SK-N-SH treated with all-trans-retinoic acid at 6 μM for 48 hours (cell line): Measurements from ENCODE around the gene LRP8.

ENCODE experiments used
- ATAC-seq: fragments of 200-7000 bp; cut with Tn5 transposase; 3 replicates; pipeline ENCODE4 v1.9.1; 2020; ENCODE audit warnings: mild to moderate bottlenecking, moderate library complexity
- ARNTL ChIP-seq: fragments of 450-650 bp; formaldehyde crosslinking; IDR thresholded peaks from 2 replicates; pipeline ENCODE4 v1.5.0; 2020; ENCODE audit warnings: low read depth, mild to moderate bottlenecking, moderate library complexity, borderline replicate concordance
- BACH2 ChIP-seq: fragments of 250-450 bp; sonication (Bioruptor Pico); IDR thresholded peaks from 2 replicates; pipeline ENCODE4 v1.9.0; 2021; ENCODE audit warnings: mild to moderate bottlenecking, borderline replicate concordance
- CREB5 ChIP-seq: fragments of 250-450 bp; sonication (Bioruptor Pico); IDR thresholded peaks from 2 replicates; pipeline ENCODE4 v1.5.1; 2020; ENCODE audit warnings: low read depth, mild to moderate bottlenecking, moderate library complexity
- CSDC2 ChIP-seq: fragments of 250-450 bp; sonication (Bioruptor Pico); IDR thresholded peaks from 2 replicates; pipeline ENCODE4 v1.5.0; 2020; ENCODE audit warnings: mild to moderate bottlenecking, moderate library complexity
- CSRNP3 ChIP-seq: fragments of 250-450 bp; sonication (Bioruptor Pico); IDR thresholded peaks from 2 replicates; pipeline ENCODE4 v1.5.1; 2021; ENCODE audit warnings: mild to moderate bottlenecking, moderate library complexity
- ESRRG ChIP-seq: fragments of 250-450 bp; sonication (Bioruptor Pico); IDR thresholded peaks from 2 replicates; pipeline ENCODE4 v1.6.1; 2021; ENCODE audit warnings: mild to moderate bottlenecking
- GLIS3 ChIP-seq: fragments of 250-450 bp; sonication (Bioruptor Pico); IDR thresholded peaks from 2 replicates; pipeline ENCODE4 v1.5.0; 2020; ENCODE audit warnings: mild to moderate bottlenecking, moderate library complexity
- ISL1 ChIP-seq: fragments of 250-450 bp; sonication (Bioruptor Pico); IDR thresholded peaks from 2 replicates; pipeline ENCODE4 v2.1.2; 2022; ENCODE audit warnings: mild to moderate bottlenecking, moderate library complexity
- OSR1 ChIP-seq: fragments of 250-450 bp; sonication (Bioruptor Pico); IDR thresholded peaks from 2 replicates; pipeline ENCODE4 v1.8.0; 2022; ENCODE audit warnings: moderate library complexity, mild to moderate bottlenecking, inconsistent platforms
- POU6F1 ChIP-seq: fragments of 250-450 bp; sonication (Bioruptor Pico); IDR thresholded peaks from 2 replicates; pipeline ENCODE4 v1.8.0; 2021; ENCODE audit warnings: low read depth, mild to moderate bottlenecking, moderate library complexity, borderline replicate concordance
- PPARA ChIP-seq: fragments of 250-450 bp; sonication (Bioruptor Pico); IDR thresholded peaks from 2 replicates; pipeline ENCODE4 v1.5.0; 2020; ENCODE audit warnings: mild to moderate bottlenecking, borderline replicate concordance
- RARB ChIP-seq: fragments of 250-450 bp; sonication (Bioruptor Pico); IDR thresholded peaks from 2 replicates; pipeline ENCODE4 v1.8.0; 2021; ENCODE audit warnings: mild to moderate bottlenecking, moderate library complexity
- SNAI2 ChIP-seq: fragments of 250-450 bp; sonication (Bioruptor Pico); IDR thresholded peaks from 2 replicates; pipeline ENCODE4 v1.5.0; 2020; ENCODE audit warnings: mild to moderate bottlenecking, moderate library complexity
- TCF4 ChIP-seq: fragments of 250-450 bp; sonication (Bioruptor Pico); IDR thresholded peaks from 2 replicates; pipeline ENCODE4 v1.8.0; 2021; ENCODE audit warnings: mild to moderate bottlenecking, moderate library complexity, borderline replicate concordance
- TOX ChIP-seq: fragments of 250-450 bp; sonication (Bioruptor Pico); IDR thresholded peaks from 2 replicates; pipeline ENCODE4 v1.8.0; 2021; ENCODE audit warnings: mild to moderate bottlenecking, moderate library complexity, borderline replicate concordance
- TSHZ2 ChIP-seq: fragments of 250-450 bp; sonication (Bioruptor Pico); IDR thresholded peaks from 2 replicates; pipeline ENCODE4 v1.5.0; 2020; ENCODE audit warnings: mild to moderate bottlenecking, moderate library complexity
- ZC3H10 ChIP-seq: fragments of 250-450 bp; sonication (Bioruptor Pico); IDR thresholded peaks from 2 replicates; pipeline ENCODE4 v1.5.1; 2021; ENCODE audit warnings: mild to moderate bottlenecking, moderate library complexity
- ZFP30 ChIP-seq: fragments of 450-650 bp; formaldehyde crosslinking; IDR thresholded peaks from 2 replicates; pipeline ENCODE4 v1.5.0; 2022; ENCODE audit warnings: mild to moderate bottlenecking, moderate library complexity
- ZNF70 ChIP-seq: fragments of 450-650 bp; formaldehyde crosslinking; IDR thresholded peaks from 2 replicates; pipeline ENCODE4 v1.5.0; 2020; ENCODE audit warnings: mild to moderate bottlenecking, moderate library complexity
- ZNF8 ChIP-seq: fragments of 450-650 bp; formaldehyde crosslinking; IDR thresholded peaks from 2 replicates; pipeline ENCODE4 v1.5.0; 2020; ENCODE audit warnings: mild to moderate bottlenecking, moderate library complexity

Gene LRP8

GRCh38 chr1:53277326-53277725 is 50.5 kb downstream of the LRP8 start:
- no peak for ATAC-seq
- TF ChIP-seq ZC3H10 (CRISPR knock-in tag): no peak
- no peak for TF ChIP-seq ESRRG (CRISPR knock-in tag)
- no peak for TF ChIP-seq CSDC2
- no peak for TF ChIP-seq POU6F1
- no peak for TF ChIP-seq ARNTL (CRISPR knock-in tag)
- no peak for TF ChIP-seq ZFP30 (CRISPR knock-in tag)
- no peak for TF ChIP-seq SNAI2
- no peak for TF ChIP-seq BACH2 (CRISPR knock-in tag)
- no peak for TF ChIP-seq TOX (CRISPR knock-in tag)
- no peak for TF ChIP-seq ISL1 (CRISPR knock-in tag)
- TF ChIP-seq CSRNP3 (CRISPR knock-in tag): no peak

- no peak for ATAC-seq
- TF ChIP-seq TSHZ2 (CRISPR knock-in tag) (no peak), CSRNP3 (CRISPR knock-in tag) (no peak), ESRRG (CRISPR knock-in tag) (no peak), ZNF8 (CRISPR knock-in tag) (no peak), POU6F1 (no peak), RARB (CRISPR knock-in tag) (no peak), OSR1 (no peak), ZFP30 (CRISPR knock-in tag) (no peak), ISL1 (CRISPR knock-in tag) (no peak), TCF4 (CRISPR knock-in tag) (no peak), ZNF70 (CRISPR knock-in tag) (no peak)
Observed at GRCh38 chr1:53276902-53277281, 51.0 kb downstream of the LRP8 start.

GRCh38 chr1:53276153-53276901 is 51.5 kb downstream of the LRP8 start:
- no peak for ATAC-seq
- TF ChIP-seq ZNF8 (CRISPR knock-in tag): no peak

GRCh38 chr1:53275566-53275965 is 52.3 kb downstream of the LRP8 start:
- no peak for ATAC-seq
- TF ChIP-seq ZC3H10 (CRISPR knock-in tag): no peak
- no peak for TF ChIP-seq RARB (CRISPR knock-in tag)
- no peak for TF ChIP-seq OSR1
- no peak for TF ChIP-seq TSHZ2 (CRISPR knock-in tag)
- TF ChIP-seq ZNF8 (CRISPR knock-in tag): no peak
- TF ChIP-seq CREB5: no peak
- no peak for TF ChIP-seq ZFP30 (CRISPR knock-in tag)
- no peak for TF ChIP-seq ESRRG (CRISPR knock-in tag)
- TF ChIP-seq BACH2 (CRISPR knock-in tag): no peak
- no peak for TF ChIP-seq PPARA
- TF ChIP-seq GLIS3 (CRISPR knock-in tag): no peak
